ENCODE measurements around the gene OR56A4.

DNA sequence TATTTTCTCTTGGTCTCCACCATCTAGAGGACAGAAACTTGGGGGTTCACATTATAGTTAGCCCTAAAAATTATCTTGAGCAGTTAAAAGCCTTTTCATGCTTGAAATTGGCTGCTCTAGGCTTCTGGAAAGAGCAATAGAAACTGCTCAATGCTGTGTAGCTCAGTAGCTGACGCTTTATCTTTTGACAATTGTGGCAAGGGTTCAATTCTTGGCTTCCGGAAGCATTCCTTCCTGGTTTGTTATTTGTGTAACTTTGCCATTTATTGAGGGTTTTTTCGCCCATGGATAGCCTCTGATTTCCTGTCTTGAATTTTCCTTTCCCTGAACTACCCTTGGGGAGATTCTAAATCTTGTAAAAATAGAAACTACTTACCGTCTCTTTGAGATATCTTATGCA is 34.1 kb upstream of the OR56A4 start:
- no peak for TF ChIP-seq GATA2 (IDR thresholded peaks at IDR 0.05; ENCODE audit: low read depth, low read length)
- no peak for TF ChIP-seq GATA3 (IDR thresholded peaks at IDR 0.05; ENCODE audit: low read depth, low read length)

Measured in SH-SY5Y (cell line).